ENCODE results near the gene AHSG. TPM values are rescaled to one million over a fixed set of nuclear protein-coding genes. Genes with fewer than 3 reads are reported as not detected.

AHSG gene
- total and polyA plus RNA-seq, 2 experiments from 2014 or later, result 0.10 to 0.18 TPM

DNA sequence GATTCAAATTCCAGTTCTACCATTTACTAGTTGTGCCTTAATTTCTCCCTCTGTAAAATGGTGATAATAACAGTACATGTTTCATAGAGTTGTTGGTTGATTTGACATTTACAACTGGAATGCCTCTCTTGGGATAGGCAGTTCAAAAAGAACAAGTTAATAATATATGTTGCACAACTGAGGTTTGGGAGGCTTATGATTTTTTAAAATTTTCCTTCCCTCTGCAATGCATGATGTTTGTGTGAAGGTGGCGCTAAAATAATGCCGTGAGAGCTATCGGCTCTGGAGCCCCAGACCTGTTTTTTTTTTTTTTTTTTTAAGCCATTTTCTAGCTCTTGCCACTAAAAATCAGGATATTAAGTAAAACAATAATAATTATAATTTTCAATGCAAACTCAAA, 23.7 kb upstream of the AHSG start:
- Histone ChIP-seq H3K79me2 (replicated peaks; ENCODE audit: insufficient read depth) (no peaks in the 10 kb centered on the region), H3K27me3 (ENCODE audit: insufficient read depth) (no peaks in the 10 kb centered on the region), H4K20me1 (replicated peaks; ENCODE audit: insufficient read depth) (no peaks in the 10 kb centered on the region), H3K9me2 (ENCODE audit: insufficient read depth) (no peaks in the 10 kb centered on the region), H3K27ac (ENCODE audit: low read depth) (no peak overlapping the region), H3K4me3 (no peak overlapping the region), H3F3A (replicated peaks; ENCODE audit: low read depth) (no peaks in the 10 kb centered on the region), H3K36me3 (ENCODE audit: insufficient read depth) (peaks cover 2% of the 10 kb centered on the region), H2AFZ (no peak overlapping the region), H3K4me2 (no peak overlapping the region), H3K4me1 (ENCODE audit: insufficient read depth) (no peaks in the 10 kb centered on the region)
- Mint-ChIP-seq H3K4me1 (no peaks in the 10 kb centered on the region), H3K4me3 (no peak overlapping the region), H3K9me3 (no peaks in the 10 kb centered on the region), H3K36me3 (ENCODE audit: low read depth) (peaks cover 14% of the 10 kb centered on the region), H3K27me3 (ENCODE audit: insufficient read depth, low read depth, poor library complexity) (no peaks in the 10 kb centered on the region), H3K27ac (no peak overlapping the region)
- DNase-seq (ENCODE audit: low spot score) (peak; percentile 62), ATAC-seq (no peak; the same call in 2 of the 3 replicates)
- TF ChIP-seq, protein P1, sequence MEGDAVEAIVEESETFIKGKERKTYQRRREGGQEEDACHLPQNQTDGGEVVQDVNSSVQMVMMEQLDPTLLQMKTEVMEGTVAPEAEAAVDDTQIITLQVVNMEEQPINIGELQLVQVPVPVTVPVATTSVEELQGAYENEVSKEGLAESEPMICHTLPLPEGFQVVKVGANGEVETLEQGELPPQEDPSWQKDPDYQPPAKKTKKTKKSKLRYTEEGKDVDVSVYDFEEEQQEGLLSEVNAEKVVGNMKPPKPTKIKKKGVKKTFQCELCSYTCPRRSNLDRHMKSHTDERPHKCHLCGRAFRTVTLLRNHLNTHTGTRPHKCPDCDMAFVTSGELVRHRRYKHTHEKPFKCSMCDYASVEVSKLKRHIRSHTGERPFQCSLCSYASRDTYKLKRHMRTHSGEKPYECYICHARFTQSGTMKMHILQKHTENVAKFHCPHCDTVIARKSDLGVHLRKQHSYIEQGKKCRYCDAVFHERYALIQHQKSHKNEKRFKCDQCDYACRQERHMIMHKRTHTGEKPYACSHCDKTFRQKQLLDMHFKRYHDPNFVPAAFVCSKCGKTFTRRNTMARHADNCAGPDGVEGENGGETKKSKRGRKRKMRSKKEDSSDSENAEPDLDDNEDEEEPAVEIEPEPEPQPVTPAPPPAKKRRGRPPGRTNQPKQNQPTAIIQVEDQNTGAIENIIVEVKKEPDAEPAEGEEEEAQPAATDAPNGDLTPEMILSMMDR (conservative IDR thresholded peaks at IDR 0.05; ENCODE audit: low read depth in 2 of 2), result peak; percentile 69 to 76
- TF ChIP-seq, protein P2, sequence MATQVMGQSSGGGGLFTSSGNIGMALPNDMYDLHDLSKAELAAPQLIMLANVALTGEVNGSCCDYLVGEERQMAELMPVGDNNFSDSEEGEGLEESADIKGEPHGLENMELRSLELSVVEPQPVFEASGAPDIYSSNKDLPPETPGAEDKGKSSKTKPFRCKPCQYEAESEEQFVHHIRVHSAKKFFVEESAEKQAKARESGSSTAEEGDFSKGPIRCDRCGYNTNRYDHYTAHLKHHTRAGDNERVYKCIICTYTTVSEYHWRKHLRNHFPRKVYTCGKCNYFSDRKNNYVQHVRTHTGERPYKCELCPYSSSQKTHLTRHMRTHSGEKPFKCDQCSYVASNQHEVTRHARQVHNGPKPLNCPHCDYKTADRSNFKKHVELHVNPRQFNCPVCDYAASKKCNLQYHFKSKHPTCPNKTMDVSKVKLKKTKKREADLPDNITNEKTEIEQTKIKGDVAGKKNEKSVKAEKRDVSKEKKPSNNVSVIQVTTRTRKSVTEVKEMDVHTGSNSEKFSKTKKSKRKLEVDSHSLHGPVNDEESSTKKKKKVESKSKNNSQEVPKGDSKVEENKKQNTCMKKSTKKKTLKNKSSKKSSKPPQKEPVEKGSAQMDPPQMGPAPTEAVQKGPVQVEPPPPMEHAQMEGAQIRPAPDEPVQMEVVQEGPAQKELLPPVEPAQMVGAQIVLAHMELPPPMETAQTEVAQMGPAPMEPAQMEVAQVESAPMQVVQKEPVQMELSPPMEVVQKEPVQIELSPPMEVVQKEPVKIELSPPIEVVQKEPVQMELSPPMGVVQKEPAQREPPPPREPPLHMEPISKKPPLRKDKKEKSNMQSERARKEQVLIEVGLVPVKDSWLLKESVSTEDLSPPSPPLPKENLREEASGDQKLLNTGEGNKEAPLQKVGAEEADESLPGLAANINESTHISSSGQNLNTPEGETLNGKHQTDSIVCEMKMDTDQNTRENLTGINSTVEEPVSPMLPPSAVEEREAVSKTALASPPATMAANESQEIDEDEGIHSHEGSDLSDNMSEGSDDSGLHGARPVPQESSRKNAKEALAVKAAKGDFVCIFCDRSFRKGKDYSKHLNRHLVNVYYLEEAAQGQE (IDR thresholded peaks at IDR 0.05; ENCODE audit: unreplicated experiment), result no peak

DNA sequence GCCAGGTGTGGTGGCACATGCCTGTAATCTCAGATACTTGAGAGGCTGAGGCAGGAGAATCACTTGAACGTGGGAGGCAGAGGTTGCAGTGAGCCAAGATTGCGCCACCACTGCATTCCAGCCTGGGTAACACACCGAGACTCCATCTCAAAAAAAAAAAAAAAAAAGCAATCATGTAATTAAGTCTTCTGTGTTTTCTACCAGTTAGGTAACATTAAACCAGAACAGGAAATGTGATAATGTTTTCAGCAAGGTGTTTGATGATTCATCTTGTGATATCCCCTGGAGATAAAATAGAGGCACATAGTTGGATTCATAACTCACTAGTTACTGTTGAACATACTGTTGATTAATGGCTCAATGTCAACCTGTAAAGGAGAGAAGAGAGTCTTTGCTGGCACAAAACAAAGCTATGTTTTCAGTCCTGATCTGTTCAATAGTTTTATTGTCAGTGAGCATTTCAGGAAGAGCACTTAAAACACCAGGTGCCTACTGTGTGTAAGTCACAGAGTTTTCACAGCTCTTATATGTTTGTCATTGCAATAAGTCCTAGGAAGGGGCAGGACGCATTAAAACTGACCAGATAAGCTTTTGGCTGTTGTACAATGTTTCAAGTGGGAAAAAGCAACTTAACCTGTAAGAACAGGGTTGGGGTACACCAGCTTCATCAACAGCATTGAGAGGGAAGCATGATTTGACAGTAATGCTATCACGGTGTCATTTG, 22.8 kb upstream of the AHSG start:
- Mint-ChIP-seq H3K27ac (no peak overlapping the region), H3K4me3 (no peak overlapping the region), H3K4me1 (no peaks in the 10 kb centered on the region), H3K9me3 (no peaks in the 10 kb centered on the region), H3K27me3 (ENCODE audit: insufficient read depth, low read depth, poor library complexity) (no peaks in the 10 kb centered on the region), H3K36me3 (ENCODE audit: low read depth) (peaks cover 5% of the 10 kb centered on the region; the same call in 1 of the 3 replicates)
- Histone ChIP-seq H3F3A (replicated peaks; ENCODE audit: low read depth) (no peaks in the 10 kb centered on the region), H3K79me2 (replicated peaks; ENCODE audit: insufficient read depth) (no peaks in the 10 kb centered on the region), H2AFZ (no peak overlapping the region), H3K4me2 (no peak overlapping the region), H3K9me2 (ENCODE audit: insufficient read depth) (no peaks in the 10 kb centered on the region), H3K4me1 (ENCODE audit: insufficient read depth) (no peaks in the 10 kb centered on the region), H3K27me3 (ENCODE audit: insufficient read depth) (no peaks in the 10 kb centered on the region), H3K4me3 (no peak overlapping the region), H3K27ac (ENCODE audit: low read depth) (0 out of 2 replicates have a peak overlapping the region, but pooled peaks have one; percentile 55), H4K20me1 (replicated peaks; ENCODE audit: insufficient read depth) (no peaks in the 10 kb centered on the region), H3K36me3 (ENCODE audit: insufficient read depth) (no peaks in the 10 kb centered on the region)
- DNase-seq (ENCODE audit: low spot score) (no peak), ATAC-seq (no peak)
- TF ChIP-seq EZH2phosphoT487 (IDR thresholded peaks at IDR 0.05; ENCODE audit: unreplicated experiment) (no peak), STAT1 (IDR thresholded peaks at IDR 0.05; ENCODE audit: unreplicated experiment) (no peak)
- TF ChIP-seq, protein P3, sequence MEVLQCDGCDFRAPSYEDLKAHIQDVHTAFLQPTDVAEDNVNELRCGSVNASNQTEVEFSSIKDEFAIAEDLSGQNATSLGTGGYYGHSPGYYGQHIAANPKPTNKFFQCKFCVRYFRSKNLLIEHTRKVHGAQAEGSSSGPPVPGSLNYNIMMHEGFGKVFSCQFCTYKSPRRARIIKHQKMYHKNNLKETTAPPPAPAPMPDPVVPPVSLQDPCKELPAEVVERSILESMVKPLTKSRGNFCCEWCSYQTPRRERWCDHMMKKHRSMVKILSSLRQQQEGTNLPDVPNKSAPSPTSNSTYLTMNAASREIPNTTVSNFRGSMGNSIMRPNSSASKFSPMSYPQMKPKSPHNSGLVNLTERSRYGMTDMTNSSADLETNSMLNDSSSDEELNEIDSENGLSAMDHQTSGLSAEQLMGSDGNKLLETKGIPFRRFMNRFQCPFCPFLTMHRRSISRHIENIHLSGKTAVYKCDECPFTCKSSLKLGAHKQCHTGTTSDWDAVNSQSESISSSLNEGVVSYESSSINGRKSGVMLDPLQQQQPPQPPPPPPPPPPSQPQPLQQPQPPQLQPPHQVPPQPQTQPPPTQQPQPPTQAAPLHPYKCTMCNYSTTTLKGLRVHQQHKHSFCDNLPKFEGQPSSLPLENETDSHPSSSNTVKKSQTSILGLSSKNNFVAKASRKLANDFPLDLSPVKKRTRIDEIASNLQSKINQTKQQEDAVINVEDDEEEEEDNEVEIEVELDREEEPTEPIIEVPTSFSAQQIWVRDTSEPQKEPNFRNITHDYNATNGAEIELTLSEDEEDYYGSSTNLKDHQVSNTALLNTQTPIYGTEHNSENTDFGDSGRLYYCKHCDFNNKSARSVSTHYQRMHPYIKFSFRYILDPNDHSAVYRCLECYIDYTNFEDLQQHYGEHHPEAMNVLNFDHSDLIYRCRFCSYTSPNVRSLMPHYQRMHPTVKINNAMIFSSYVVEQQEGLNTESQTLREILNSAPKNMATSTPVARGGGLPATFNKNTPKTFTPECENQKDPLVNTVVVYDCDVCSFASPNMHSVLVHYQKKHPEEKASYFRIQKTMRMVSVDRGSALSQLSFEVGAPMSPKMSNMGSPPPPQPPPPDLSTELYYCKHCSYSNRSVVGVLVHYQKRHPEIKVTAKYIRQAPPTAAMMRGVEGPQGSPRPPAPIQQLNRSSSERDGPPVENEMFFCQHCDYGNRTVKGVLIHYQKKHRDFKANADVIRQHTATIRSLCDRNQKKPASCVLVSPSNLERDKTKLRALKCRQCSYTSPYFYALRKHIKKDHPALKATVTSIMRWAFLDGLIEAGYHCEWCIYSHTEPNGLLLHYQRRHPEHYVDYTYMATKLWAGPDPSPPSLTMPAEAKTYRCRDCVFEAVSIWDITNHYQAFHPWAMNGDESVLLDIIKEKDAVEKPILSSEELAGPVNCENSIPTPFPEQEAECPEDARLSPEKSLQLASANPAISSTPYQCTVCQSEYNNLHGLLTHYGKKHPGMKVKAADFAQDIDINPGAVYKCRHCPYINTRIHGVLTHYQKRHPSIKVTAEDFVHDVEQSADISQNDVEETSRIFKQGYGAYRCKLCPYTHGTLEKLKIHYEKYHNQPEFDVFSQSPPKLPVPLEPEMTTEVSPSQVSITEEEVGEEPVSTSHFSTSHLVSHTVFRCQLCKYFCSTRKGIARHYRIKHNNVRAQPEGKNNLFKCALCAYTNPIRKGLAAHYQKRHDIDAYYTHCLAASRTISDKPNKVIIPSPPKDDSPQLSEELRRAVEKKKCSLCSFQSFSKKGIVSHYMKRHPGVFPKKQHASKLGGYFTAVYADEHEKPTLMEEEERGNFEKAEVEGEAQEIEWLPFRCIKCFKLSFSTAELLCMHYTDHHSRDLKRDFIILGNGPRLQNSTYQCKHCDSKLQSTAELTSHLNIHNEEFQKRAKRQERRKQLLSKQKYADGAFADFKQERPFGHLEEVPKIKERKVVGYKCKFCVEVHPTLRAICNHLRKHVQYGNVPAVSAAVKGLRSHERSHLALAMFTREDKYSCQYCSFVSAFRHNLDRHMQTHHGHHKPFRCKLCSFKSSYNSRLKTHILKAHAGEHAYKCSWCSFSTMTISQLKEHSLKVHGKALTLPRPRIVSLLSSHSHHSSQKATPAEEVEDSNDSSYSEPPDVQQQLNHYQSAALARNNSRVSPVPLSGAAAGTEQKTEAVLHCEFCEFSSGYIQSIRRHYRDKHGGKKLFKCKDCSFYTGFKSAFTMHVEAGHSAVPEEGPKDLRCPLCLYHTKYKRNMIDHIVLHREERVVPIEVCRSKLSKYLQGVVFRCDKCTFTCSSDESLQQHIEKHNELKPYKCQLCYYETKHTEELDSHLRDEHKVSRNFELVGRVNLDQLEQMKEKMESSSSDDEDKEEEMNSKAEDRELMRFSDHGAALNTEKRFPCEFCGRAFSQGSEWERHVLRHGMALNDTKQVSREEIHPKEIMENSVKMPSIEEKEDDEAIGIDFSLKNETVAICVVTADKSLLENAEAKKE (CRISPR knock-in tag; IDR thresholded peaks at IDR 0.05), result no peak
- TF ChIP-seq, protein P1 (conservative IDR thresholded peaks at IDR 0.05; ENCODE audit: low read depth in 2 of 2), result no peak
